Fibroblast of skin of right quadriceps (primary cell): ENCODE results near the gene NIPAL3.
"Not testable (repeated sequence)": the region's sequence is repeated elsewhere in the genome, so short reads cannot be mapped to it uniquely, and the experiment has no call there.

Experiments
- DNase-seq: peaks from one replicate; pipeline ENCODE4 v3.0.0-alpha.2; 2013

NIPAL3 gene

GRCh38 chr1:24425441-24425840 lies 9.8 kb downstream of the NIPAL3 start:
- no peak for DNase-seq

DNA sequence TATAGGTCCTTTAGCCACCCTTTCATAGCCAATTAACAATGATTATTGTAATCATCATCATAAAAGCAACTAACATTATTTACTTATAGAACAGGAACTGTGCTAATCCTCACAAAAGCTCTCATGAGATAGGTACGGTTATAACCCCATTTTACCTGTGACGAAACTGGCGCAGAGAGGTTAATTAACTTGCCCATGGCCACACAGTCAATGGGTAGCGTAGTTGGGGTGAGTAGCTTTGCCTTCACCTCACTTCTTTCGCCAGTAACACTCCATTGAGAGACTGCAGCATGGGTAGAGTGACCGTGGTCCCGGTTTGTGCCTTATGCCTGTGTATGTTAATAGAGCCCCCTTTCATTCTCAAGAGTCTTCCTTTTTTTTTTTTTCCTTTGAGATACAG lies 10.3 kb downstream of the NIPAL3 start:
- no peak for DNase-seq

- no peak for DNase-seq
Measured at GRCh38 chr1:24426744-24427544, 11.3 kb downstream of the NIPAL3 start.

DNA sequence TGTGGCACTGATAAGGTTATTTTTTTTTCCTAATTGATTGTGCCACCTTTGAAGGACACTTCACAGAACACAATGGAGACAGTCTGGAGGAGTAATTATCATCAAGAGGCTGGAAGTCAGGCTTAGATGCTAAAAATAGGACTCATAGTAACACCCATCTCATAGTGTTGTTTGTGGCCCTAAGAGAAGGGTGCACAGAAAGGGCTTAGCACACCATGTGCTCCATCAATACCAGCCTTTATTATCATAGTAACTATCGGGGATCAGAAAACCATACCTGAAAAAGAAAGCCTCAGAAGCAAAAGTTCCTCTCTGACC lies 11.9 kb downstream of the NIPAL3 start:
- no peak for DNase-seq

- no peak for DNase-seq
Measured at GRCh38 chr1:24435782-24436365, 20.3 kb downstream of the NIPAL3 start.

- no peak for DNase-seq
Measured at GRCh38 chr1:24437631-24438396, 22.2 kb downstream of the NIPAL3 start.

- DNase-seq: no peak
Measured at GRCh38 chr1:24438423-24438901, 22.9 kb downstream of the NIPAL3 start.

DNA sequence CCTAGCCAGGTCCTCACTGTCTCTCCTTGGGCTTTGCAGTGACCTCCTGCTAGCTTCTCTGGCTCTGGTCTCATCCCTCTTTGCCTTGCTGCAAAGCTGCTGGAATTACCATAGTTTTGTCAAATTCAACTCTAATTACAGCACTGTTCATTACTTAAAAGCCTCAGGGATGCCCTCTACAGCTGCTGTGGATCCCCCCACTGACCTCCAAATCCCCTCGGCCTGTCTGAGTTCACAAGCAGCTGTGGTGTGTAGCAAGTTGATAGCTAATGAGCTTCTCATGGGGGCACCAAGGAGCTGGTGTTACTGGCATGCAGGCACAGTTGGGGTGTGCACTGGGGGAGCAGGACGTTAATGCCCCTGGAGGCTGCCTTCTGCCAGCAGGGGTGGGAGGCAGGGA lies 24.8 kb downstream of the NIPAL3 start:
- no peak for DNase-seq

DNA sequence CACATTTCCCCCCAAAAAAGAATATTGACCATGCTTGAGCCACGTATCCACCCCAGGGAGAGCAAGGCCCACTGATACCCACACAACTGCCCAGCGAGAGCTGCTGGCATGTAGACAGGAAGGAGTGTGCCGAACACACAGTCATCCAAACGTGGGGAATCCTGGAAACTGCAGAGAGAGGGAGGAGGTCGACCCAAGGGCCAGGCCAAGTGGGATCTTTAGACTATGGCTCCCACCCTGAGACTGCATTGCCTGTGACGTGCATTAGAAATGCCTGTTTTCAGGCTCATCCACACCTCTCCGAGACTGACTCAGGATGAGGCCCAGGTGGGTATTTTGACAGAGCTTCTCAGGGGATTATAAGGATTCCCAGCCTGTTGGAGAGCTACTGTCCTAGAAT lies 25.9 kb downstream of the NIPAL3 start:
- DNase-seq: no peak

- DNase-seq: no peak
Measured at GRCh38 chr1:24441996-24442668, 26.5 kb downstream of the NIPAL3 start.

DNA sequence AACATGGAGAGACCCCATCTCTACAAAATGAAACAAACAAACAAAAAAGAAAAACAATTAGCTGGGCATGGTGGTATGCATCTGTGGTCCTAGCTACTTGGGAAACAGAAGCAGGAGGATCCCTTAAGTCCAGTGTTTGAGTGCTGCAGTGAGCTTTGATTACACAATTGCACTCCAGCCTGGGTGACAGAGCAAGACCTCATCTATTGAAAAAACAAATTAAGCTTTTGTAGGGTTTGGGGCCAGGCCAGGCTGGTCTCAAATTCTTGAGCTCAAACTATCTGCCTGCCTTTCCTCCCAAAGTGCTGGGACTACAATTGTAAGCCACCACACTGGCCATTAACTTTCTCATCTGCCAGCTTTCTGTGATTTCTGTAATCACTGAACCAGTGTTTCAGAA lies 27.2 kb downstream of the NIPAL3 start:
- DNase-seq: no peak

DNA sequence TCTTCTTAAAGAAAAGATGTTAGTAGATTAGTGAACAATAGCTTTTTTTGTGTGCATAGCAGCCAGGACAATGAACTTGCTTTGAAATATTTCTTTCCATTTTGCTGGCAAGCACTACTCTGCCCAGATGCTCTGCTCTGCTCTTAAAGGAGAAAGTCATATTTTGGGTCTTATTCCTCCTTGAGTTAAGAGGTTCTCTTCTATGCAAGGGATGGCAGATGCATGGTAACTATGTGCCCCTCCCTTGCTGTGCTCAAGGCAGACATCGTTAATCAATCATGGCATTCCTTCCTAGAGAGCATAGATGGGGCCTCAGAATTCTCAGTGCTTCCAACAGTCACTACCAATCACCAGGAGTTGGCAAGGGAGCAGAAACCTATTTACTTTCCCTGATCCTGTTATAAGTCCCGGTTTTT lies 27.6 kb downstream of the NIPAL3 start:
- DNase-seq: no peak

DNA sequence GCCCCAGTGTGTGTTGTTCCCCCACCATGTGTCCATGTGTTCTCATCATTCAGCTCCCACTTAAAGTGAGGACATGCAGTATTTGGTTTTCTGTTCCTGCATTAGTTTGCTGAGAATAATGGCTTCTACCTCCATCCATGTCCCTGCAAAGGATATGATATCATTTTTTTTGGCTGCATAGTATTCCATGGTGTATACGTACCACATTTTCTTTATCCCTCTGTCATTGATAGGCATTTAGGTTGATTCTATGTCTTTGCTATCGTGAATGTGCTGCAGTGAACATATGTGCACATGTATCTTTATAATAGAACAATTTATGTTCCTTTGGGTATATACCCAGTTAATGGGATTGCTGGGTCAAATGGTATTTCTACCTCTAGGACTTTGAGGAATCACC lies 30.8 kb downstream of the NIPAL3 start:
- not testable (repeated sequence) for DNase-seq

DNA sequence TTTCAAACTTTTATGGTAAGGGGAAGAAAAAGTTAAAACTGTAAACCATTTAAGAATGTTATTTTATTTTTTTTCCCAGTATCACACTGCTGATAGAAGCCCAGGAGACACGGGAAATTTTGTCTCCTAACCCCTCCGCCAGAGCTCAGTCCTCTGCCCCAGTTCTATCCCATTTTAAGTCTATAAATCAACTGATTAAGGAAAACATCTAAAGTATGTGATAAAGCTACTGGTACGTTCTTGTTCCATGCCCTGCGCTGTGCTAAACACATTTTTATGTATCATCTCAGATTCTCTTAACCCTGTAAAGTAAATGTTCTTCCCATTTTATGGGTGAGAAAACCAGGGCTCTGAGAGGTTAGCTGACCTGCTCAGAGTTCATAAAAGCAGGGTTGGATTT lies 34.7 kb downstream of the NIPAL3 start:
- DNase-seq: peak; percentile 20

GRCh38 chr1:24450857-24451397 lies 35.3 kb downstream of the NIPAL3 start:
- DNase-seq: no peak

DNA sequence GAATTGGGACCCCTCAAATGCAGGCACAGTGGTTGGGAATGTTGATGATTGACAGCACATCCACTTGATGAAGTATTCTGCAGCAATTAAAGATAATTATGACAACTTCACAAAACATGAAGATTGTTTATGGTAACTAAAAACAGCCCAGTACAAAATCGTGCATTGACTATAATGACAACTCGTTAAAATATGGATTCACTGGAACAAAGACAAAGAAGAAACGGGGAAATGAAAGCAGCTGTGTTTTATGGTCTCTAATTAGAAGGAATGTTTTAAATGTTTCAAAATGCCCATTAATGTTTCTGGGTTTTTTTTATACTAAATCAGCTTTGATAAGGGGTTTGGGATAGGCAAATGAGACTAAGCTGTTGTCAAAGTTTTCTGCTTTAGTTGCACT lies 36.1 kb downstream of the NIPAL3 start:
- DNase-seq: peak; percentile 24

DNA sequence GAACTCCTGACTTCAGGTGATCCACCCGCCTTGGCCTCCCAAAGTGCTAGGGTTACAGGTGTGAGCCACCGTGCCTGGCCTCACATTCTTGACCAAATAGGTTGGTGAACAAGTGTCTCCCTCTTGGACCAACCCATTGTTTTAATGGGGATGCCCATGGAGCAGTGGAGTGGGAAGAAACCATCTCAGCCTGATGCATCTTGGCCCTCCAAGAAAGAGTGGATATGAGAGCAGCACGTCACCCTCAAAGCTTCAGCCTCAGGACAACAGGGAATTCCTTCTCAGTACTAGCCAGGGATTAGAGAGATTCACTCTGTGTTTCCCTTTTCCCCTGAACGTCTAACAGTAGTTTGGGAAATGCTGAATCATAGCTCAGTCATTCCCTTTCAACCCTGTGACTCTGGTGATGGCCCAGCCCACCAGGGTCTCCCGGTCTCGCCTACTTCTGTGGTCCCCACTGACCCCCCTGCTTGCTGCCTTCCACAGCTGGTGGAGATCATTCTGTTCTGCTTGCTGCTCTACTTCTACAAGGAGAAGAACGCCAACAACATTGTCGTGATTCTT lies 37.4 kb downstream of the NIPAL3 start:
- peak; percentile 27 for DNase-seq

DNA sequence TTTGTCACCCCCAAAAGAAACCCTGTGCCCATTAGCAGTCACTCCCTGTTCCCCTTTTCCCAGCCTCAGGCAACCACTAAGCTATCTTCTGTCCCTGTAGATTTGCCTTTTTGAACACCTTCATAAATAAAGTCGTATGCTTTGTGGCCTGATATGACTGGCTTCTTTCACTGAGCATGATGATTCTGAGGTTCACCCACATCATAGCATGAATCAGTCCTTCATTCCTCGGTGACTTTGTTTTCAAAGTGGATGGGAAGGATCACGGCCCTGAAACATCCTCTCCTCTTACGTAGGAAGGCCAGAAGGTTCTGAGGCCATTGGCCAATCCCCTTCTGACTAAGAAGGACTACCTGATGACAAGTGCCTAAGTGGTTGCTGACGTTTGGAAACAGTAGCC lies 39.1 kb downstream of the NIPAL3 start:
- no peak for DNase-seq

- DNase-seq: no peak
Measured at GRCh38 chr1:24455272-24455671, 39.7 kb downstream of the NIPAL3 start.

DNA sequence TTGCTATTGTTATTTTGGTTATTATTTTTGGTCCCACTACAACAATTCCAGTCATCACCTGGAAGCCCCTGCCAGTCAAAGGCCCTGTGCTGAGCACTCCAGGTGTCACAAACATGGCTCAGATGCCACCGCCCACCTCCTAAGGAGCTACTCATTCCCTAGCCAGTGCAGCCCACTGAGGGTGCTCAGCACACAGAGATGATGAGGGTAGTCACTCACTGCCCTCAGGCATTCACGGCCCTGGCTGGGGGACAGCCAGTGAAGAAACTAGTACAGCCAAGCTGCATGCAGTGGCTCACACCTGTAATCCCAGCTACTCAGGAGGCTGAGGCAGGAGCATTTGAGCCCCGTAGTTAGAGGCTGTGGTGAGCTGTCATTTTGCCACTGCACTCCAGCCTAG lies 42.3 kb downstream of the NIPAL3 start:
- DNase-seq: no peak

- DNase-seq: no peak
Measured at GRCh38 chr1:24459551-24460266, 44.1 kb downstream of the NIPAL3 start.

DNA sequence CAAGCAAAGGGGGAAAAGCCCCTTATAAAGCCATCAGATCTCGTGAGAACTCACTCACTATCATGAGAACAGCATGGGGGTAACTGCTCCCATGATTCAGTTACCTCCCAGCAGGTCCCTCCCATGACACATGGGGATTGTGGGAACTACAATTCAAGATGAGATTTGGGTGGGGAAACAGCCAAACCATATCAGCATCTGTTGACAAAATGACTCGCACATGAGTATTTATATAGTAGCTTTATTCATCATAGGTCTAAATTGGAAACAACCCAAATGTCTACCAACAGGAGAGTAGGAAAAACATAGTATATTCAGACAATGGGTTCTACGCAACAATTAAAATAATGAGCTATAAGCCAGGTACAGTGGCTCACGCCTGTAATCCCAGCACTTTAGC lies 46.5 kb downstream of the NIPAL3 start:
- peak; percentile 62 for DNase-seq
